ENCODE data around the gene TACC3. TPM values are rescaled to one million over a fixed set of nuclear protein-coding genes. Genes with fewer than 3 reads are reported as not detected.

TACC3 gene
- total RNA-seq, 1 experiment from 2014 or later, result 156 TPM

DNA sequence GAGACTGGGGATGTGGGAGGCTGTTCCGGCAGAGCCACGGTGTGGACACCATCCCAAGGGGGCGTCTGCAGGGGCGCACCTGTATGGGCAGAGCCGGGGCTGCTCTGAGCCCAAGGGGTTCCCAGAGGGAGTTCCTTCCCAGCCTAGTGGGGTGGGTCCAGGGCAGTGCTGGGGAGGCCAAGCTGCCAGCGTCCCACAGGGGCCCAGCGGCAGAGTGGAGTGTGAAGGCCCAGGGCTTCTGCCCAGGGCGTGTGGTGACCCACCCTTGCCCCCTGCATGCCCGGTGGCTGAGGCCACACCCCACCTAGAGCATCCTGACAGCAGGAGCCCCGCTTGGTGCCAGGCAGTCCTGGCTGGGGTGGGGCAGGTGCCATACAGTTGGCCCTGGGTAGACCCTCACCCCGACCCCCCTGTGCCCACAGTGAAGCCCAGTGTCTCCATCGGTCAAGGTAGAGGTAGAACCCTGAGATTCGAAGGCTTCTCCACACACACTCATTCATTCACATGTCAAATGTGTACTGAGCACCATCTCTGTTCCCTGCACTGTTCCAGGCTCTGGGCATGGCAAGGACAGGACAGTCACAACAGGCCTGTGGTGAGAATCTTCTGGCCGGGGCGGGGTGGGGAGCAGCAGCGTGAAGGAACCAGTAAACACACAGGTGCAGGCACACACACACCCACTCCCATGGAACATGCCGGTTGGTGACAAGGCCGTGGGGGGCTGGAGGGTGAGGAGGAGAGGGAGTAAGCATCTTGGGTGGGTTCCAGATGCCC lies 29.2 kb downstream of the TACC3 start:
- H3K56ac ChIP-seq (ENCODE audit: insufficient read length, low read depth, low read length), result no peak overlapping the region
- H3K4me1 Mint-ChIP-seq, result peaks cover 0 to 10% of the 10 kb centered on the region in 2 experiments; a peak in 1 of 4 replicates

More for the DNA sequence above, 29.2 kb downstream of the TACC3 start:
- no CpG with 5 or more reads among the region's 18 CpGs for WGBS (ENCODE audit: extremely low coverage, insufficient read length, low lambda C conversion rate)
- no peak overlapping the region for H2BK12ac ChIP-seq (ENCODE audit: insufficient read length, low read depth, low read length)
- no peak overlapping the region for H3K4me2 ChIP-seq (ENCODE audit: insufficient read depth, insufficient read length, low read length)
- TF ChIP-seq, protein P1, sequence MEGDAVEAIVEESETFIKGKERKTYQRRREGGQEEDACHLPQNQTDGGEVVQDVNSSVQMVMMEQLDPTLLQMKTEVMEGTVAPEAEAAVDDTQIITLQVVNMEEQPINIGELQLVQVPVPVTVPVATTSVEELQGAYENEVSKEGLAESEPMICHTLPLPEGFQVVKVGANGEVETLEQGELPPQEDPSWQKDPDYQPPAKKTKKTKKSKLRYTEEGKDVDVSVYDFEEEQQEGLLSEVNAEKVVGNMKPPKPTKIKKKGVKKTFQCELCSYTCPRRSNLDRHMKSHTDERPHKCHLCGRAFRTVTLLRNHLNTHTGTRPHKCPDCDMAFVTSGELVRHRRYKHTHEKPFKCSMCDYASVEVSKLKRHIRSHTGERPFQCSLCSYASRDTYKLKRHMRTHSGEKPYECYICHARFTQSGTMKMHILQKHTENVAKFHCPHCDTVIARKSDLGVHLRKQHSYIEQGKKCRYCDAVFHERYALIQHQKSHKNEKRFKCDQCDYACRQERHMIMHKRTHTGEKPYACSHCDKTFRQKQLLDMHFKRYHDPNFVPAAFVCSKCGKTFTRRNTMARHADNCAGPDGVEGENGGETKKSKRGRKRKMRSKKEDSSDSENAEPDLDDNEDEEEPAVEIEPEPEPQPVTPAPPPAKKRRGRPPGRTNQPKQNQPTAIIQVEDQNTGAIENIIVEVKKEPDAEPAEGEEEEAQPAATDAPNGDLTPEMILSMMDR (conservative IDR thresholded peaks at IDR 0.05), result no peak
- no peak overlapping the region for H2BK15ac ChIP-seq (ENCODE audit: low read depth, low read length)
- H3T11ph ChIP-seq (ENCODE audit: low read length), result no peak overlapping the region
- no peak overlapping the region for H2AK5ac ChIP-seq (ENCODE audit: insufficient read length, low read length)
- no peak overlapping the region for H4K5ac ChIP-seq (ENCODE audit: insufficient read length, low read depth, low read length)
- H3K9me3 ChIP-seq (ENCODE audit: control insufficient read depth, low read depth, low read length), result no peaks in the 10 kb centered on the region
- H3K18ac ChIP-seq (ENCODE audit: insufficient read length, low read depth, low read length), result no peak overlapping the region
- no peak overlapping the region for H4K91ac ChIP-seq (ENCODE audit: insufficient read length, low read depth, low read length)
- Mint-ChIP-seq H3K36me3 (ENCODE audit: insufficient read depth in 1 of 3, low read depth in 3 of 3) (peaks cover 0 to under 1% (median 0%) of the 10 kb centered on the region in 3 experiments; a peak in 1 of 7 replicates), H3K27me3 (ENCODE audit: low read depth) (no peaks in the 10 kb centered on the region), H3K27ac (peak overlapping the region in 1 of 3 experiments; percentile 67; a peak in 1 of 7 replicates), H3K9me3 (no peaks in the 10 kb centered on the region), H3K4me3 (no peak overlapping the region; a peak in 1 of 5 replicates)
- H2BK20ac ChIP-seq (ENCODE audit: low read depth, low read length, poor library complexity, severe bottlenecking), result no peak overlapping the region
- H3K14ac ChIP-seq (ENCODE audit: insufficient read depth, low read length), result no peak overlapping the region
- no peak overlapping the region for H3K4ac ChIP-seq (ENCODE audit: low read depth, low read length)
- no peaks in the 10 kb centered on the region for H3K23me2 ChIP-seq (ENCODE audit: insufficient read length, low read depth, low read length, poor library complexity, severe bottlenecking)
- no peaks in the 10 kb centered on the region for H3K4me1 ChIP-seq (ENCODE audit: insufficient read depth, low read length)
- no peaks in the 10 kb centered on the region for H4K20me1 ChIP-seq (ENCODE audit: control insufficient read depth, insufficient read depth, insufficient read length)
- no peak overlapping the region for H3K27ac ChIP-seq (ENCODE audit: insufficient read length, low read depth, low read length)
- H2BK5ac ChIP-seq (ENCODE audit: insufficient read length, low read length), result no peak overlapping the region
- no peak overlapping the region for H4K8ac ChIP-seq (replicated peaks; ENCODE audit: insufficient read length, low read depth, low read length)
- no peak overlapping the region for H2BK120ac ChIP-seq (ENCODE audit: low read depth, low read length, poor library complexity, severe bottlenecking)
- H2AFZ ChIP-seq (ENCODE audit: low read length), result no peak overlapping the region
- H3K23ac ChIP-seq (ENCODE audit: insufficient read length, low read depth, low read length), result no peak overlapping the region
- H3K9ac ChIP-seq (ENCODE audit: extremely low read depth, insufficient read length, low read length), result no peak overlapping the region
- H3K79me2 ChIP-seq (ENCODE audit: insufficient read depth, low read length), result no peaks in the 10 kb centered on the region
- H3K79me1 ChIP-seq (ENCODE audit: insufficient read depth, low read depth, low read length, poor library complexity, severe bottlenecking), result no peaks in the 10 kb centered on the region
- no peaks in the 10 kb centered on the region for H3K27me3 ChIP-seq (ENCODE audit: insufficient read depth, low read length)
- no peak for DNase-seq
